WTC11 (cell line): ENCODE results near the gene OR5AU1. TPM values are rescaled to one million over a fixed set of nuclear protein-coding genes. Genes with fewer than 3 reads are reported as not detected.

Experiments
- ATAC-seq: fragments of 200-7000 bp; cut with Tn5 transposase; 2 replicates; pipeline ENCODE4 v1.10.0; 2021; ENCODE audit warnings: mild to moderate bottlenecking, moderate library complexity
- CTCF ChIA-PET: fragments of 300-600 bp; sonication (Branson Sonifier 250); formaldehyde crosslinking; loops from one replicate; lab custom pipeline; 2021; ENCODE audit warnings: antibody characterized with exemption; lab: Charles Lee
- POLR2A ChIA-PET: fragments of 350-600 bp; sonication (Branson Sonifier 250); formaldehyde crosslinking; loops from one replicate; lab custom pipeline; 2021; ENCODE audit warnings: antibody characterized with exemption; lab: Charles Lee
- DNase-seq: peaks from one replicate; pipeline ENCODE4 v3.0.0; 2021; ENCODE audit warnings: low spot score
- H3K27ac Mint-ChIP-seq: 2 replicates; pipeline ENCODE4 v1.8.0; 2021; ENCODE audit warnings: mixed read lengths
- H3K27me3 Mint-ChIP-seq: 2 replicates; pipeline ENCODE4 v1.8.0; 2021; ENCODE audit warnings: low read depth, mild to moderate bottlenecking, moderate library complexity, mixed read lengths
- H3K36me3 Mint-ChIP-seq: 2 replicates; pipeline ENCODE4 v1.8.0; 2021; ENCODE audit warnings: mixed read lengths
- H3K4me1 Mint-ChIP-seq: 2 replicates; pipeline ENCODE4 v1.8.0; 2022; ENCODE audit warnings: mixed read lengths
- H3K4me3 Mint-ChIP-seq: 2 replicates; pipeline ENCODE4 v1.8.0; 2021; ENCODE audit warnings: mild to moderate bottlenecking, moderate library complexity, mixed read lengths
- H3K9me3 Mint-ChIP-seq: 2 replicates; pipeline ENCODE4 v1.8.0; 2021; ENCODE audit warnings: mixed read lengths
- ATF1 ChIP-seq: sonication (generic); formaldehyde crosslinking; IDR thresholded peaks from 2 replicates; pipeline ENCODE4 v1.8.1; 2023; ENCODE audit warnings: mild to moderate bottlenecking, moderate library complexity, missing genetic modification reagents
- CBFB ChIP-seq: sonication (generic); formaldehyde crosslinking; IDR thresholded peaks from 2 replicates; pipeline ENCODE4 v1.8.1; 2022; ENCODE audit warnings: mild to moderate bottlenecking, low read depth, missing genetic modification reagents
- CREB1 ChIP-seq: sonication (generic); formaldehyde crosslinking; IDR thresholded peaks from 2 replicates; pipeline ENCODE4 v1.8.0; 2023; ENCODE audit warnings: mild to moderate bottlenecking, missing genetic modification reagents
- CTCF ChIP-seq: fragments of 200-600 bp; IDR thresholded peaks from 2 replicates; pipeline ENCODE4 v1.8.0; 2022; ENCODE audit warnings: antibody characterized with exemption
- ELF4 ChIP-seq: sonication (generic); formaldehyde crosslinking; IDR thresholded peaks from 2 replicates; pipeline ENCODE4 v1.8.1; 2022; ENCODE audit warnings: low read depth, mild to moderate bottlenecking, moderate library complexity, missing genetic modification reagents
- EMX1 ChIP-seq: fragments of 250-450 bp; sonication (Bioruptor Pico); IDR thresholded peaks from 2 replicates; pipeline ENCODE4 v1.8.0; 2021; ENCODE audit warnings: mild to moderate bottlenecking
- ESRRA ChIP-seq: sonication (generic); formaldehyde crosslinking; IDR thresholded peaks from 2 replicates; pipeline ENCODE4 v1.8.1; 2022; ENCODE audit warnings: mild to moderate bottlenecking, missing genetic modification reagents, borderline replicate concordance
- FOXP4 ChIP-seq: sonication (generic); formaldehyde crosslinking; IDR thresholded peaks from 2 replicates; pipeline ENCODE4 v1.8.0; 2022; ENCODE audit warnings: mild to moderate bottlenecking, missing genetic modification reagents
- GABPB1 ChIP-seq: sonication (generic); formaldehyde crosslinking; IDR thresholded peaks from 2 replicates; pipeline ENCODE4 v1.8.1; 2023; ENCODE audit warnings: mild to moderate bottlenecking, missing genetic modification reagents
- GTF2I ChIP-seq: fragments of 250-450 bp; sonication (Bioruptor Pico); conservative IDR thresholded peaks from 2 replicates; pipeline ENCODE4 v1.4.0; 2021; ENCODE audit warnings: mild to moderate bottlenecking
- IRF2 ChIP-seq: sonication (generic); formaldehyde crosslinking; IDR thresholded peaks from 2 replicates; pipeline ENCODE4 v1.8.0; 2022; ENCODE audit warnings: low read depth, missing genetic modification reagents, borderline replicate concordance
- JAZF1 ChIP-seq: fragments of 250-450 bp; sonication (Bioruptor Pico); IDR thresholded peaks from 2 replicates; pipeline ENCODE4 v1.9.0; 2021; ENCODE audit warnings: moderate library complexity, mild to moderate bottlenecking, inconsistent platforms
- JUN ChIP-seq: sonication (generic); formaldehyde crosslinking; IDR thresholded peaks from 2 replicates; pipeline ENCODE4 v1.8.0; 2023; ENCODE audit warnings: mild to moderate bottlenecking, missing genetic modification reagents
- MLX ChIP-seq: sonication (generic); formaldehyde crosslinking; IDR thresholded peaks from 2 replicates; pipeline ENCODE4 v1.8.1; 2023; ENCODE audit warnings: mild to moderate bottlenecking, missing genetic modification reagents, moderate library complexity
- NFYB ChIP-seq: sonication (generic); formaldehyde crosslinking; conservative IDR thresholded peaks from 2 replicates; pipeline ENCODE4 v1.8.0; 2022; ENCODE audit warnings: low read depth, missing genetic modification reagents
- TEAD4 ChIP-seq: sonication (generic); formaldehyde crosslinking; IDR thresholded peaks from 2 replicates; pipeline ENCODE4 v1.8.0; 2022; ENCODE audit warnings: mild to moderate bottlenecking, missing genetic modification reagents
- ZBTB43 ChIP-seq: sonication (generic); formaldehyde crosslinking; IDR thresholded peaks from 2 replicates; pipeline ENCODE4 v1.8.1; 2023; ENCODE audit warnings: mild to moderate bottlenecking, missing genetic modification reagents
- ZMAT4 ChIP-seq: fragments of 250-450 bp; sonication (Bioruptor Pico); IDR thresholded peaks from 2 replicates; pipeline ENCODE4 v1.9.0; 2021; ENCODE audit warnings: mild to moderate bottlenecking
- ZNF396 ChIP-seq: fragments of 250-450 bp; sonication (Bioruptor Pico); IDR thresholded peaks from 2 replicates; pipeline ENCODE4 v1.8.0; 2021; ENCODE audit warnings: mild to moderate bottlenecking, moderate library complexity, borderline replicate concordance
- ZNF416 ChIP-seq: fragments of 250-450 bp; sonication (Bioruptor Pico); IDR thresholded peaks from 2 replicates; pipeline ENCODE4 v1.9.0; 2021; ENCODE audit warnings: mild to moderate bottlenecking, inconsistent platforms
- ZNF671 ChIP-seq: fragments of 250-450 bp; sonication (Bioruptor Pico); IDR thresholded peaks from 2 replicates; pipeline ENCODE4 v1.8.0; 2021; ENCODE audit warnings: mild to moderate bottlenecking
- total RNA-seq: library from RNA; stranded (reverse); gene quantifications from 3 replicates; pipeline ENCODE4 v1.2.3, GENCODE V29; 2021
- TF ChIP-seq, protein P1 (sequence below): fragments of 250-450 bp; sonication (Bioruptor Pico); IDR thresholded peaks from 2 replicates; pipeline ENCODE4 v2.1.2; 2022; ENCODE audit warnings: mild to moderate bottlenecking, moderate library complexity
- TF ChIP-seq, protein P2 (sequence below): sonication (generic); formaldehyde crosslinking; IDR thresholded peaks from 2 replicates; pipeline ENCODE4 v1.8.0; 2022; ENCODE audit warnings: mild to moderate bottlenecking, missing genetic modification reagents
- TF ChIP-seq, protein P3 (sequence below): sonication (generic); formaldehyde crosslinking; IDR thresholded peaks from 2 replicates; pipeline ENCODE4 v1.8.1; 2022; ENCODE audit warnings: mild to moderate bottlenecking, missing genetic modification reagents, moderate library complexity, borderline replicate concordance

OR5AU1 gene
- total RNA-seq, 1 experiment from 2014 or later = not detected

GRCh38 chr14:21162081-21162480 lies 6.2 kb upstream of the OR5AU1 start:
- ATAC-seq = no peak
- DNase-seq = no peak
- TF ChIP-seq ZNF671 (CRISPR knock-in tag) (no peak), GABPB1 (CRISPR knock-in tag) (no peak), MLX (CRISPR knock-in tag) (no peak), NFYB (CRISPR knock-in tag) (no peak), ZBTB43 (CRISPR knock-in tag) (no peak), ATF1 (CRISPR knock-in tag) (no peak), CBFB (no peak), CTCF (no peak), ESRRA (CRISPR knock-in tag) (no peak), CREB1 (CRISPR knock-in tag) (no peak), TEAD4 (no peak), IRF2 (CRISPR knock-in tag) (no peak), GTF2I (CRISPR knock-in tag) (no peak), ZMAT4 (no peak)
- TF ChIP-seq, protein P1, sequence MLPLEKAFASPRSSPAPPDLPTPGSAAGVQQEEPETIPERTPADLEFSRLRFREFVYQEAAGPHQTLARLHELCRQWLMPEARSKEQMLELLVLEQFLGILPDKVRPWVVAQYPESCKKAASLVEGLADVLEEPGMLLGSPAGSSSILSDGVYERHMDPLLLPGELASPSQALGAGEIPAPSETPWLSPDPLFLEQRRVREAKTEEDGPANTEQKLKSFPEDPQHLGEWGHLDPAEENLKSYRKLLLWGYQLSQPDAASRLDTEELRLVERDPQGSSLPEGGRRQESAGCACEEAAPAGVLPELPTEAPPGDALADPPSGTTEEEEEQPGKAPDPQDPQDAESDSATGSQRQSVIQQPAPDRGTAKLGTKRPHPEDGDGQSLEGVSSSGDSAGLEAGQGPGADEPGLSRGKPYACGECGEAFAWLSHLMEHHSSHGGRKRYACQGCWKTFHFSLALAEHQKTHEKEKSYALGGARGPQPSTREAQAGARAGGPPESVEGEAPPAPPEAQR = no peak
- CTCF ChIA-PET = no interaction called here
- H3K4me3 Mint-ChIP-seq = no peak overlapping the region
- POLR2A ChIA-PET = no interaction called here
- H3K9me3 Mint-ChIP-seq = no peaks in the 10 kb centered on the region
- no peak overlapping the region for H3K27ac Mint-ChIP-seq
- no peaks in the 10 kb centered on the region for H3K4me1 Mint-ChIP-seq
- peaks cover 10% of the 10 kb centered on the region for H3K27me3 Mint-ChIP-seq
- no peaks in the 10 kb centered on the region for H3K36me3 Mint-ChIP-seq

DNA sequence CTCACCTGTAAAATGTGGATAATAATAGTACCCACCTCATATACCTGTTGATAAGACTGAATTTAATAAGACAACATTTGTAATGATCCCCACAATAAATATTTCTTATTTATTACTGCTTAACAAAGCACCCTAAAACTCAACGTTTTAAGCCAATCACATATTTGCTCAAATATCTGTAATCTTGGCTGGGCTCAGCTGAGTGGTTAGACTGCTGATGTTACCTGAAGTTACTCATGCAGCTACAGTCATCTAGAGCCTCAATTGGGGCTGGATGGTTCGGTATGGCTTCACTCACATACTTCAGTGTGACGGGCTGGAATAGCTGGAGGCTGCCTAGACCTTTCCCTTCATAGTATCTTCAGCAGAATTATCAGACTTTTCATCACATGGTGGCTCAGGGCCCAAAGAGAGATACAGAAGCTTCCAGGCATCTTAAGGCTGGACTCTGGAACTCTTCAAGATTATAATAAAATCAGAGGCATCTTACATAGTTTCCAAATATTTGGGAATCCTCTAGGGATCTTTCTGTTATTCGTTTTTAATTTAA lies 4.3 kb upstream of the OR5AU1 start:
- no peak overlapping the region for H3K4me3 Mint-ChIP-seq
- no peak for ATAC-seq
- no peak overlapping the region for H3K27ac Mint-ChIP-seq
- peaks cover 25% of the 10 kb centered on the region for H3K27me3 Mint-ChIP-seq
- H3K4me1 Mint-ChIP-seq = no peaks in the 10 kb centered on the region
- ChIA-PET POLR2A (no interaction called here), CTCF (no interaction called here)
- no peaks in the 10 kb centered on the region for H3K9me3 Mint-ChIP-seq
- no peaks in the 10 kb centered on the region for H3K36me3 Mint-ChIP-seq
- DNase-seq = no peak
- TF ChIP-seq ZNF396 (CRISPR knock-in tag) (no peak), JAZF1 (CRISPR knock-in tag) (no peak), ZNF416 (no peak), JUN (CRISPR knock-in tag) (no peak), FOXP4 (no peak), GTF2I (CRISPR knock-in tag) (no peak), ELF4 (no peak), EMX1 (CRISPR knock-in tag) (no peak)
- TF ChIP-seq, protein P2, sequence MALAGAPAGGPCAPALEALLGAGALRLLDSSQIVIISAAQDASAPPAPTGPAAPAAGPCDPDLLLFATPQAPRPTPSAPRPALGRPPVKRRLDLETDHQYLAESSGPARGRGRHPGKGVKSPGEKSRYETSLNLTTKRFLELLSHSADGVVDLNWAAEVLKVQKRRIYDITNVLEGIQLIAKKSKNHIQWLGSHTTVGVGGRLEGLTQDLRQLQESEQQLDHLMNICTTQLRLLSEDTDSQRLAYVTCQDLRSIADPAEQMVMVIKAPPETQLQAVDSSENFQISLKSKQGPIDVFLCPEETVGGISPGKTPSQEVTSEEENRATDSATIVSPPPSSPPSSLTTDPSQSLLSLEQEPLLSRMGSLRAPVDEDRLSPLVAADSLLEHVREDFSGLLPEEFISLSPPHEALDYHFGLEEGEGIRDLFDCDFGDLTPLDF (CRISPR knock-in tag) = no peak
- TF ChIP-seq, protein P3, sequence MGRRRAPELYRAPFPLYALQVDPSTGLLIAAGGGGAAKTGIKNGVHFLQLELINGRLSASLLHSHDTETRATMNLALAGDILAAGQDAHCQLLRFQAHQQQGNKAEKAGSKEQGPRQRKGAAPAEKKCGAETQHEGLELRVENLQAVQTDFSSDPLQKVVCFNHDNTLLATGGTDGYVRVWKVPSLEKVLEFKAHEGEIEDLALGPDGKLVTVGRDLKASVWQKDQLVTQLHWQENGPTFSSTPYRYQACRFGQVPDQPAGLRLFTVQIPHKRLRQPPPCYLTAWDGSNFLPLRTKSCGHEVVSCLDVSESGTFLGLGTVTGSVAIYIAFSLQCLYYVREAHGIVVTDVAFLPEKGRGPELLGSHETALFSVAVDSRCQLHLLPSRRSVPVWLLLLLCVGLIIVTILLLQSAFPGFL = no peak
